ENCODE measurements around the gene GPR78. TPM values are rescaled to one million over a fixed set of nuclear protein-coding genes. Genes with fewer than 3 reads are reported as not detected.

GPR78 gene
- total and polyA plus RNA-seq, 2 of the 13 experiments (the other 11 are each of a cell fraction or from before 2014, with no cell fraction given) = 0.01 to 0.07 TPM

DNA sequence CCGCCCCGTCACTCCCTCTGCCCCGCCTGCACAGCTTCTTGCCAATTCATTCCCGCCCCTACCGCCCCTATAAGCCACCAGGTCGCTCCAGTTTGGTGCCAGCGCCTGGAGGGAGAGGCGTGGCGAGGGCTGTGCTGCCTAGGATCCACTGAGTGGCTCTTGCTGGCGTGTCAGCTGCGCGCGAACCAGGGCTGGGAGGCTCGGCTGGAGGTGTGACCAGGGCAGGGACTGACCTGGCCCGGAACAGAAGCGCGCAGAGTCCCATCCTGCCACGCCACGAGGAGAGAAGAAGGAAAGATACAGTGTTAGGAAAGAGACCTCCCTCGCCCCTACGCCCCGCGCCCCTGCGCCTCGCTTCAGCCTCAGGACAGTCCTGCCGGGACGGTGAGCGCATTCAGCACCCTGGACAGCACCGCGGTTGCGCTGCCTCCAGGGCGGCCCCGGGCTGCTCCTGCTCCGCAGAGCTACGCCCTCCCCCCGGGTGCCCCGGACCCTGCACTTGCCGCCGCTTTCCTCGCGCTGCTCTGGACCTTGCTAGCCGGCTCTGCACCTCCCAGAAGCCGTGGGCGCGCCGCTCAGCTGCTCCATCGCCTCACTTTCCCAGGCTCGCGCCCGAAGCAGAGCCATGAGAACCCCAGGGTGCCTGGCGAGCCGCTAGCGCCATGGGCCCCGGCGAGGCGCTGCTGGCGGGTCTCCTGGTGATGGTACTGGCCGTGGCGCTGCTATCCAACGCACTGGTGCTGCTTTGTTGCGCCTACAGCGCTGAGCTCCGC lies at the start of gene GPR78 (continued):
- TF ChIP-seq, protein P1, sequence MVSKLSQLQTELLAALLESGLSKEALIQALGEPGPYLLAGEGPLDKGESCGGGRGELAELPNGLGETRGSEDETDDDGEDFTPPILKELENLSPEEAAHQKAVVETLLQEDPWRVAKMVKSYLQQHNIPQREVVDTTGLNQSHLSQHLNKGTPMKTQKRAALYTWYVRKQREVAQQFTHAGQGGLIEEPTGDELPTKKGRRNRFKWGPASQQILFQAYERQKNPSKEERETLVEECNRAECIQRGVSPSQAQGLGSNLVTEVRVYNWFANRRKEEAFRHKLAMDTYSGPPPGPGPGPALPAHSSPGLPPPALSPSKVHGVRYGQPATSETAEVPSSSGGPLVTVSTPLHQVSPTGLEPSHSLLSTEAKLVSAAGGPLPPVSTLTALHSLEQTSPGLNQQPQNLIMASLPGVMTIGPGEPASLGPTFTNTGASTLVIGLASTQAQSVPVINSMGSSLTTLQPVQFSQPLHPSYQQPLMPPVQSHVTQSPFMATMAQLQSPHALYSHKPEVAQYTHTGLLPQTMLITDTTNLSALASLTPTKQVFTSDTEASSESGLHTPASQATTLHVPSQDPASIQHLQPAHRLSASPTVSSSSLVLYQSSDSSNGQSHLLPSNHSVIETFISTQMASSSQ (IDR thresholded peaks at IDR 0.05; ENCODE audit: low read depth) = no peak
- TF ChIP-seq, protein P1 (CRISPR knock-in tag; IDR thresholded peaks at IDR 0.05; ENCODE audit: borderline replicate concordance) = no peak
- TF ChIP-seq ZNF839 (CRISPR knock-in tag; IDR thresholded peaks at IDR 0.05; ENCODE audit: borderline replicate concordance) (no peak), FOXC1 (CRISPR knock-in tag; IDR thresholded peaks at IDR 0.05; ENCODE audit: borderline replicate concordance) (peak; percentile 38; the same call in 1 of the 2 replicates), ZNF101 (CRISPR knock-in tag; IDR thresholded peaks at IDR 0.05; ENCODE audit: borderline replicate concordance, low read depth) (no peak), ZNF362 (CRISPR knock-in tag; IDR thresholded peaks at IDR 0.05; ENCODE audit: borderline replicate concordance) (no peak), ZNF451 (CRISPR knock-in tag; IDR thresholded peaks at IDR 0.05) (0 out of 2 replicates have a peak, but pooled peaks have one; percentile 34), GZF1 (CRISPR knock-in tag; IDR thresholded peaks at IDR 0.05) (no peak), ZNF343 (CRISPR knock-in tag; IDR thresholded peaks at IDR 0.05) (no peak), TBX3 (IDR thresholded peaks at IDR 0.05; ENCODE audit: borderline replicate concordance) (no peak), RBAK (CRISPR knock-in tag; IDR thresholded peaks at IDR 0.05) (no peak), CREBL2 (CRISPR knock-in tag; IDR thresholded peaks at IDR 0.05; ENCODE audit: borderline replicate concordance) (no peak), ZBTB20 (CRISPR knock-in tag; IDR thresholded peaks at IDR 0.05; ENCODE audit: borderline replicate concordance, low read depth) (0 out of 2 replicates have a peak, but pooled peaks have one; percentile 37), NAIF1 (CRISPR knock-in tag; IDR thresholded peaks at IDR 0.05; ENCODE audit: borderline replicate concordance) (no peak), ZNF17 (CRISPR knock-in tag; IDR thresholded peaks at IDR 0.05) (no peak), TCF7 (IDR thresholded peaks at IDR 0.05; ENCODE audit: low read depth) (no peak), IRF2 (CRISPR knock-in tag; IDR thresholded peaks at IDR 0.05) (peak; percentile 53; the same call in 1 of the 2 replicates), ZBTB38 (CRISPR knock-in tag; IDR thresholded peaks at IDR 0.05) (0 out of 2 replicates have a peak, but pooled peaks have one; percentile 19), ZBTB7A (CRISPR knock-in tag; IDR thresholded peaks at IDR 0.05) (peak; percentile 31; the same call in 1 of the 2 replicates), ZNF264 (CRISPR knock-in tag; IDR thresholded peaks at IDR 0.05) (peak; percentile 58; the same call in 1 of the 2 replicates)
- TF ChIP-seq, protein P2, sequence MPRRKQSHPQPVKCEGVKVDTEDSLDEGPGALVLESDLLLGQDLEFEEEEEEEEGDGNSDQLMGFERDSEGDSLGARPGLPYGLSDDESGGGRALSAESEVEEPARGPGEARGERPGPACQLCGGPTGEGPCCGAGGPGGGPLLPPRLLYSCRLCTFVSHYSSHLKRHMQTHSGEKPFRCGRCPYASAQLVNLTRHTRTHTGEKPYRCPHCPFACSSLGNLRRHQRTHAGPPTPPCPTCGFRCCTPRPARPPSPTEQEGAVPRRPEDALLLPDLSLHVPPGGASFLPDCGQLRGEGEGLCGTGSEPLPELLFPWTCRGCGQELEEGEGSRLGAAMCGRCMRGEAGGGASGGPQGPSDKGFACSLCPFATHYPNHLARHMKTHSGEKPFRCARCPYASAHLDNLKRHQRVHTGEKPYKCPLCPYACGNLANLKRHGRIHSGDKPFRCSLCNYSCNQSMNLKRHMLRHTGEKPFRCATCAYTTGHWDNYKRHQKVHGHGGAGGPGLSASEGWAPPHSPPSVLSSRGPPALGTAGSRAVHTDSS (CRISPR knock-in tag; conservative IDR thresholded peaks at IDR 0.05) = no peak
